Sigmoid colon (tissue), 4 donors: ENCODE measurements around the gene COL8A1.

Experiments used
- POLR2A ChIP-seq, 2 donors: fragments of 450-650 bp; IDR thresholded peaks; one replicate each; pipeline ENCODE4 v1.6.1; 2016; ENCODE audit warnings: antibody characterized with exemption in 2 of 2, mild to moderate bottlenecking in 2 of 2, moderate library complexity in 2 of 2
- POLR2AphosphoS5 ChIP-seq, 4 donors: sonication (generic); formaldehyde crosslinking; IDR thresholded peaks; one replicate each; pipeline ENCODE4 v1.6.1; 2017; ENCODE audit warnings: antibody characterized with exemption in 4 of 4
- TF ChIP-seq, protein P1 (sequence below), 4 experiments: fragments of 450-650 bp in 3 of 4; fragments of 200-600 bp in 1 of 4; IDR thresholded peaks; one replicate each; pipeline ENCODE4 v1.5.1; 2016 to 2019; ENCODE audit warnings: antibody characterized with exemption in 4 of 4, mild to moderate bottlenecking in 3 of 4, moderate library complexity in 2 of 4

GRCh38 chr3:99666201-99666600 is 27.8 kb downstream of the COL8A1 start:
- TF ChIP-seq POLR2A (IDR thresholded peaks at IDR 0.05) (no peak), POLR2AphosphoS5 (IDR thresholded peaks at IDR 0.05) (no peak)
- TF ChIP-seq, protein P1, sequence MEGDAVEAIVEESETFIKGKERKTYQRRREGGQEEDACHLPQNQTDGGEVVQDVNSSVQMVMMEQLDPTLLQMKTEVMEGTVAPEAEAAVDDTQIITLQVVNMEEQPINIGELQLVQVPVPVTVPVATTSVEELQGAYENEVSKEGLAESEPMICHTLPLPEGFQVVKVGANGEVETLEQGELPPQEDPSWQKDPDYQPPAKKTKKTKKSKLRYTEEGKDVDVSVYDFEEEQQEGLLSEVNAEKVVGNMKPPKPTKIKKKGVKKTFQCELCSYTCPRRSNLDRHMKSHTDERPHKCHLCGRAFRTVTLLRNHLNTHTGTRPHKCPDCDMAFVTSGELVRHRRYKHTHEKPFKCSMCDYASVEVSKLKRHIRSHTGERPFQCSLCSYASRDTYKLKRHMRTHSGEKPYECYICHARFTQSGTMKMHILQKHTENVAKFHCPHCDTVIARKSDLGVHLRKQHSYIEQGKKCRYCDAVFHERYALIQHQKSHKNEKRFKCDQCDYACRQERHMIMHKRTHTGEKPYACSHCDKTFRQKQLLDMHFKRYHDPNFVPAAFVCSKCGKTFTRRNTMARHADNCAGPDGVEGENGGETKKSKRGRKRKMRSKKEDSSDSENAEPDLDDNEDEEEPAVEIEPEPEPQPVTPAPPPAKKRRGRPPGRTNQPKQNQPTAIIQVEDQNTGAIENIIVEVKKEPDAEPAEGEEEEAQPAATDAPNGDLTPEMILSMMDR (IDR thresholded peaks at IDR 0.05): no peak
